OCI-LY3 (cell line): ENCODE results near the gene ERGIC3.

Source experiments
- EZH2phosphoT487 ChIP-seq: fragments of 200-600 bp; shearing (Covaris generic); IDR thresholded peaks from 2 replicates; pipeline ENCODE4 v1.6.1; 2018; ENCODE audit warnings: antibody characterized with exemption, mixed run types, low read depth
- TF ChIP-seq, protein P1 (sequence below): fragments of 200-600, 300-600 bp; sonication (generic); IDR thresholded peaks from 2 replicates; pipeline ENCODE4 v1.5.1; 2014; ENCODE audit warnings: antibody characterized with exemption, low read length, low read depth

DNA sequence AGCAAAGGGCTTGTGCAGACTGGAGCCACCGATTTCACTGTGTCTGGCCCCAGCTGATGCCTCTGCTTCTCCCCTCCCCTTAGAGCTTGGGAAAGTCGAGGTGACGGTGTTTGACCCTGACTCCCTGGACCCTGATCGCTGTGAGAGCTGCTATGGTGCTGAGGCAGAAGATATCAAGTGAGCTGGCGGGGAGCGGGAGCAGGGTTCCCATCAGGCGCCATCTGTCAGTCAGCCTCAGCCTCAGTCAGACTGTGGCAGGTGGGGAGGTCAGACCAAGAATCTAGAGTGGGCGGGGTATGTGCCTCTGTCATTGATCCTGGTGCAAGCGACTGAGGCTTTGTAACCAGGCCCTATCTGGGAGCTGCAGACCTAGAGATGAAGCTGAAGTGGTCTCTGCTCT lies 5.5 kb downstream of the ERGIC3 start:
- TF ChIP-seq, protein P1, sequence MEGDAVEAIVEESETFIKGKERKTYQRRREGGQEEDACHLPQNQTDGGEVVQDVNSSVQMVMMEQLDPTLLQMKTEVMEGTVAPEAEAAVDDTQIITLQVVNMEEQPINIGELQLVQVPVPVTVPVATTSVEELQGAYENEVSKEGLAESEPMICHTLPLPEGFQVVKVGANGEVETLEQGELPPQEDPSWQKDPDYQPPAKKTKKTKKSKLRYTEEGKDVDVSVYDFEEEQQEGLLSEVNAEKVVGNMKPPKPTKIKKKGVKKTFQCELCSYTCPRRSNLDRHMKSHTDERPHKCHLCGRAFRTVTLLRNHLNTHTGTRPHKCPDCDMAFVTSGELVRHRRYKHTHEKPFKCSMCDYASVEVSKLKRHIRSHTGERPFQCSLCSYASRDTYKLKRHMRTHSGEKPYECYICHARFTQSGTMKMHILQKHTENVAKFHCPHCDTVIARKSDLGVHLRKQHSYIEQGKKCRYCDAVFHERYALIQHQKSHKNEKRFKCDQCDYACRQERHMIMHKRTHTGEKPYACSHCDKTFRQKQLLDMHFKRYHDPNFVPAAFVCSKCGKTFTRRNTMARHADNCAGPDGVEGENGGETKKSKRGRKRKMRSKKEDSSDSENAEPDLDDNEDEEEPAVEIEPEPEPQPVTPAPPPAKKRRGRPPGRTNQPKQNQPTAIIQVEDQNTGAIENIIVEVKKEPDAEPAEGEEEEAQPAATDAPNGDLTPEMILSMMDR, result no peak
- no peak for TF ChIP-seq EZH2phosphoT487
